DOHH2 (cell line): ENCODE measurements around the gene OR10V1.

ENCODE experiments used
- H3F3A ChIP-seq: fragments of 200-600 bp; sonication (generic), shearing (Covaris generic); 2 replicates; pipeline ENCODE4 v1.6.0; 2016; ENCODE audit warnings: antibody characterized with exemption, mild to moderate bottlenecking; ENCODE audit not compliant: control insufficient read depth, insufficient read depth
- H3K27ac ChIP-seq: fragments of 200-600 bp; sonication (generic); 2 replicates; pipeline ENCODE4 v1.5.1; 2014; ENCODE audit warnings: low read depth, mild to moderate bottlenecking, low read length, moderate library complexity
- H3K27me3 ChIP-seq: fragments of 200-600 bp; sonication (generic); 2 replicates; pipeline ENCODE4 v1.6.1; 2014; ENCODE audit warnings: mild to moderate bottlenecking, low read length, mixed read lengths; ENCODE audit not compliant: control insufficient read depth
- H3K36me3 ChIP-seq: fragments of 200-600 bp; sonication (generic); 2 replicates; pipeline ENCODE4 v1.6.1; 2014; ENCODE audit warnings: mild to moderate bottlenecking, low read length, moderate library complexity, mixed read lengths; ENCODE audit not compliant: control insufficient read depth
- H3K4me1 ChIP-seq: fragments of 200-600 bp; sonication (generic); 2 replicates; pipeline ENCODE4 v1.6.1; 2014; ENCODE audit warnings: mild to moderate bottlenecking, low read length, mixed read lengths; ENCODE audit not compliant: control insufficient read depth
- H3K4me2 ChIP-seq: fragments of 200-600 bp; sonication (generic); 2 replicates; pipeline ENCODE4 v1.6.0; 2014; ENCODE audit warnings: mild to moderate bottlenecking, low read length, moderate library complexity
- H3K4me3 ChIP-seq: fragments of 200-600 bp; sonication (generic); 2 replicates; pipeline ENCODE4 v1.5.1; 2014; ENCODE audit warnings: mild to moderate bottlenecking, low read length, mixed read lengths
- H3K79me2 ChIP-seq: fragments of 200-600 bp; sonication (generic); 2 replicates; pipeline ENCODE4 v1.6.1; 2014; ENCODE audit warnings: mild to moderate bottlenecking, low read length, mixed read lengths; ENCODE audit not compliant: control insufficient read depth
- H3K9me2 ChIP-seq: fragments of 200-600 bp; sonication (generic); replicated peaks from 2 replicates; pipeline ENCODE4 v1.6.1; 2014; ENCODE audit warnings: mild to moderate bottlenecking, low read length, mixed read lengths; ENCODE audit not compliant: control insufficient read depth
- H3K9me3 ChIP-seq: fragments of 200-600 bp; sonication (generic); 2 replicates; pipeline ENCODE4 v1.6.1; 2014; ENCODE audit warnings: antibody characterized with exemption, low read length, mixed read lengths; ENCODE audit not compliant: control insufficient read depth, insufficient read depth
- H4K20me1 ChIP-seq: fragments of 200-600 bp; sonication (generic); 2 replicates; pipeline ENCODE4 v1.6.0; 2014; ENCODE audit warnings: low read depth, mild to moderate bottlenecking, antibody characterized with exemption, low read length, moderate library complexity; ENCODE audit not compliant: control insufficient read depth, insufficient read depth
- CTCF ChIP-seq: fragments of 200-600 bp; sonication (generic); IDR thresholded peaks from one replicate; pipeline ENCODE4 v1.5.1; 2014; ENCODE audit warnings: antibody characterized with exemption, mild to moderate bottlenecking, low read depth, low read length; ENCODE audit not compliant: poor library complexity, severe bottlenecking
- EZH2phosphoT487 ChIP-seq: fragments of 200-600 bp; sonication (generic); IDR thresholded peaks from 2 replicates; pipeline ENCODE4 v1.6.1; 2017; ENCODE audit warnings: borderline replicate concordance, mild to moderate bottlenecking, antibody characterized with exemption, low read length, moderate library complexity, mixed read lengths

Gene OR10V1, protein sequence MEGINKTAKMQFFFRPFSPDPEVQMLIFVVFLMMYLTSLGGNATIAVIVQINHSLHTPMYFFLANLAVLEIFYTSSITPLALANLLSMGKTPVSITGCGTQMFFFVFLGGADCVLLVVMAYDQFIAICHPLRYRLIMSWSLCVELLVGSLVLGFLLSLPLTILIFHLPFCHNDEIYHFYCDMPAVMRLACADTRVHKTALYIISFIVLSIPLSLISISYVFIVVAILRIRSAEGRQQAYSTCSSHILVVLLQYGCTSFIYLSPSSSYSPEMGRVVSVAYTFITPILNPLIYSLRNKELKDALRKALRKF

GRCh38 chr11:59713745-59714144 lies at the start of gene OR10V1:
TSS of gene OR10V1 (minus strand) at chr11:59713845. CDS start at chr11:59713845, 0 bp downstream.
- Histone ChIP-seq H3K36me3 (no peaks in the 10 kb centered on the region), H4K20me1 (no peaks in the 10 kb centered on the region), H3K4me2 (no peak within 1 kb of the TSS), H3F3A (no peaks in the 10 kb centered on the region), H3K79me2 (no peaks in the 10 kb centered on the region), H3K9me2 (no peaks in the 10 kb centered on the region), H3K27me3 (peaks cover 12% of the 10 kb centered on the region; the same call in 1 of the 2 replicates), H3K4me3 (no peak within 1 kb of the TSS), H3K27ac (no peak within 1 kb of the TSS), H3K4me1 (no peaks in the 10 kb centered on the region), H3K9me3 (no peaks in the 10 kb centered on the region)
- TF ChIP-seq CTCF (no peak), EZH2phosphoT487 (no peak)

- no peak for TF ChIP-seq EZH2phosphoT487
- TF ChIP-seq CTCF: no peak
- Histone ChIP-seq H4K20me1 (no peaks in the 10 kb centered on the region), H3F3A (no peaks in the 10 kb centered on the region), H3K27me3 (peaks cover 20% of the 10 kb centered on the region), H3K4me3 (no peak overlapping the region), H3K27ac (no peak overlapping the region), H3K4me2 (no peak overlapping the region), H3K9me3 (no peaks in the 10 kb centered on the region), H3K9me2 (no peaks in the 10 kb centered on the region), H3K79me2 (no peaks in the 10 kb centered on the region), H3K36me3 (no peaks in the 10 kb centered on the region), H3K4me1 (no peaks in the 10 kb centered on the region)
Observed at GRCh38 chr11:59761993-59762392, 48.3 kb upstream of the OR10V1 start.

DNA sequence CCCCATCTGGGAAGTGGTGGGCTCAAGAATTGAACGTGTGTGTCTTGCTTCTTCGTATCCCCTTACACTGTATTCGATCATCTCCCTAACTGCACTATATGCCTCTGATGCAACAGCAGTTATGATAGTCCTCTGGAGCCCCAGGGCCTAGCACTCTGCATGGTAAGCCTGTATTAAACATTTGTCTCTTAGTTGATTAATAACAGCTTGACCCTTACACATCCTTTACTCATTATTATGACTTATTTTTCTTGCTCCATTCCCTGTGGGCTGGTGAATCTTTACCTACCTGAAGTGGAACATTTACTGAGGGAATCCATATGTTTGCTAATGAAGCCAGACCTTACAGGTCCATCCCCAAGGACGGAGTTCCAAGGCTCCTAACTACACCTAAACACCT lies 47.1 kb upstream of the OR10V1 start:
- H4K20me1 ChIP-seq: no peaks in the 10 kb centered on the region
- peaks cover 4% of the 10 kb centered on the region for H3K4me1 ChIP-seq
- H3K4me2 ChIP-seq: no peak overlapping the region
- no peak overlapping the region for H3K27ac ChIP-seq
- H3K4me3 ChIP-seq: no peak overlapping the region
- no peaks in the 10 kb centered on the region for H3K36me3 ChIP-seq
- no peaks in the 10 kb centered on the region for H3K79me2 ChIP-seq
- H3K9me3 ChIP-seq: no peaks in the 10 kb centered on the region
- H3F3A ChIP-seq: no peaks in the 10 kb centered on the region
- H3K9me2 ChIP-seq: no peaks in the 10 kb centered on the region
- TF ChIP-seq CTCF: no peak
- TF ChIP-seq EZH2phosphoT487: no peak
- peaks cover 32% of the 10 kb centered on the region for H3K27me3 ChIP-seq
